ENCODE data around the gene NACA.

GRCh38 chr12:56751712-56752598 lies 26.9 kb upstream of the NACA start, which contains the start of gene PRIM1:
- peak in 4 of 6 experiments; percentile 17 to 42 (median 22) for TF ChIP-seq CTCF (IDR thresholded peaks at IDR 0.05)
- peak in 1 of 2 donors; percentile 27 for TF ChIP-seq POLR2A (IDR thresholded peaks at IDR 0.05)

Measured in thyroid gland (tissue), 4 donors.